Measurements from ENCODE around the gene SPECC1. TPM values are rescaled to one million over a fixed set of nuclear protein-coding genes. Genes with fewer than 3 reads are reported as not detected.
"Not testable (repeated sequence)": the region's sequence is repeated elsewhere in the genome, so short reads cannot be mapped to it uniquely, and the experiment has no call there.

SPECC1 gene
- total and polyA plus RNA-seq, 2 donors, result 7.6 to 9.3 TPM

DNA sequence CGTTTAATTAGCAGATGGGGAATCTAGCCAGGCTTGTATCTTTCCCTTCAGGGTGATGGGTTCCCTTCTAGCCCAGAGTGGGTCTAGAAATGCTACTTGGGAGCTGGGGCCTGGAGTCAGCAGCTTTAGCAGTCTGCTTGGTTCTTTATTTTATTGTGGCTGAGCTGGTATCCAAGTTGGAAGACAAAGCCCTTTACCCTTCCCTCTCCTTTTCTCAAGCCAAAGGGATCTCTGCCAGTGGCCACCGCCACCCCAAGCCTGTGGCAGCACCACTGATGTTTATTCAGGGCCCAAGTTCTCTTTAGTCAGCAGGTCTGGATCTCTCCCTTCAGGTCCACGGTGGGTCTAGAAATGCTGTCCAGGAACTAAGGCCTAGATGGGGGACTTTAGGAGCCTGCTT is 215.2 kb downstream of the SPECC1 start:
- no peaks in the 10 kb centered on the region for H3K36me3 ChIP-seq (ENCODE audit: control insufficient read depth in 2 of 2, insufficient read depth in 2 of 2, low read length in 1 of 2)
- no peak overlapping the region for H3K27ac ChIP-seq (ENCODE audit: low read depth in 1 of 2, low read length in 1 of 2)
- DNase-seq (ENCODE audit: low read depth in 6 of 9, low spot score in 9 of 9), result no peak
- H3K4me3 ChIP-seq (ENCODE audit: low read length in 2 of 2), result no peak overlapping the region
- H3K4me1 ChIP-seq (ENCODE audit: control insufficient read depth in 2 of 2, insufficient read depth in 2 of 2, low read length in 2 of 2), result peaks cover 0 to 6% of the 10 kb centered on the region in 2 donors
- 84% methylated on average over 3 of the region's 3 CpGs for WGBS
- H3K9me3 ChIP-seq (ENCODE audit: control insufficient read depth in 2 of 2, insufficient read depth in 1 of 2, low read length in 1 of 2), result no peaks in the 10 kb centered on the region
- H3K27me3 ChIP-seq (ENCODE audit: control insufficient read depth in 2 of 2, insufficient read depth in 1 of 2, low read length in 1 of 2), result no peaks in the 10 kb centered on the region

DNA sequence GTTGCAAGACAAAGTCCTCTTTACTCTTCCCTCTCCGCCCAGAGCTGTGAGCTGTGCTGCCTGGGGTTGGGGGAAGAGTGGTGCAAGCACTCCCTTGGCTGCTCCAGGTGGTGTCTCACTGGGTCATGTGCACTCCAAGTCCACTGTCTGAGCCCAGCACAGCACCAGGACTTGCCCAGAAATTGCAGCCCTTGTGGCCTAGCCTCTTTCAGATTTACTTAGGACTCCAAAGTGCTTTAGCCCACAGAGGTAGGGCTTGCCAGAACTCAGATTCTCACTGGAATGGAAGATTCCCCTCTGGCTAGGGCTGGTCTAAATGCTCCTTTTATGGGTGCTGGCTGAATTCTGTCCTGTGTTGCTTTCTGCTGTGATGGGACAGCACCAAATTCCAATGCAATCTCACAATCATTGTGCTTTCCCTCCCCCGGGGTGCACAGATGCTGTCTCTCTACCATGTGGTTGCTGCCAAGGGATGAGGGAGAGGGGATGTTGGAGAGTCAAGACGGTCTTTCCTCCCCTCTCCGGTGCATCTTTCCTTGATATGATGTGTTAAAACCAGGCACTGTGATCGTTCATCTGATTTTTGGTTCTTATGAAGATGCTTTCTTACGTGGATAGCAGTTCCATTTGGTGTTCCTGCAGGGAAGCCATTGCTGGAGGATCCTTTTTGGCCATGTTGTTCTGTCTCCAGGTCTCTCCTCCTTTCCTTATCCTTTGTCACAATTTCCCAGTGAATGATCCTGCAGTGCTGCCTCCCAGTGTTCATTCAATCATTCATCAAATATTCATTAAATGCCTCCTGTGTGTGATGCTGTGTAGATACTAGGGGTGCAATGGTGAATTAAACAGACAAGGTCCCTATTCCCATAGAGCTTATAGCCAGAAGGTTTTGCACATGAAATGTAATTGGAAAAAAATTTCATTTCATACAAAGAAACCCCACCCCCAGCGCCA is 216.3 kb downstream of the SPECC1 start:
- H3K27ac ChIP-seq (ENCODE audit: low read depth in 1 of 2, low read length in 1 of 2), result no peak overlapping the region
- WGBS, result 98% methylated on average over 7 of the region's 7 CpGs

DNA sequence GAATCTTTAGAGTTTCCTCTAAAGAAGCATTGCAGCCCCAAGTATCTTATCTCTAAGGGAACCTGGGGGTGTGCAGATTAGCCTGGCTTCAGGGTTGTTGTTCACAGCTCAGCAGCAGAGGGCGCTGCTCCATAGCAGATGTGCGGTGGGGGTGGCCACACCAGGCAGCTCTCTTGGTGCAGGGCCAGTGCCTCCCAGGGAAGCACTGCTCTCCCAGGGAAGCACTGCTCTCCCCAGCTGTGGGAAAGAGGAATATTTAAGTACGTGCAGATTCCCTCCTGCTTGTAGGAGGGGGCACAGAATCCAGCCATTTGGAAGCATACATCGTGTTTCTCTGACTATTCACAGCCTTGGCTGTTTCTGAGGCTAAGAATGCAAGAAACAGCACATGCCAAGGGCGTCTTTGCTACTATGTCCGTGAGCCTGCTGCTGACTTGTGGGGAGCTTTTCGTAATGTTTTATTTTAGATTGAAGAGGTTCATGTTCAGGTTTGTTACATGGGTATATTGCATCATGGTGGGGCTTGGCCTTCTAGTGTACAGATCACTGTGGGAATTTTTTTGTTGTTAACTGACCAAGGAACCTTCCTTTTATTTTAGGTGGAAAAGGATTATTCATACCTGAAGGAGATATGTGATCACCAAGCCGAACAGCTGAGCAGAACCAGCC is 217.8 kb downstream of the SPECC1 start:
- no peaks in the 10 kb centered on the region for H3K9me3 ChIP-seq (ENCODE audit: control insufficient read depth in 2 of 2, insufficient read depth in 1 of 2, low read length in 1 of 2)
- no peaks in the 10 kb centered on the region for H3K27me3 ChIP-seq (ENCODE audit: control insufficient read depth in 2 of 2, insufficient read depth in 1 of 2, low read length in 1 of 2)
- DNase-seq (ENCODE audit: low read depth in 6 of 9, low spot score in 9 of 9), result peak; percentile 35 to 86 (median 66)

More for the DNA sequence above, 216.3 kb downstream of the SPECC1 start:
- no peaks in the 10 kb centered on the region for H3K36me3 ChIP-seq (ENCODE audit: control insufficient read depth in 2 of 2, insufficient read depth in 2 of 2, low read length in 1 of 2)
- DNase-seq (ENCODE audit: low read depth in 6 of 9, low spot score in 9 of 9), result no peak
- H3K27me3 ChIP-seq (ENCODE audit: control insufficient read depth in 2 of 2, insufficient read depth in 1 of 2, low read length in 1 of 2), result no peaks in the 10 kb centered on the region
- H3K4me3 ChIP-seq (ENCODE audit: low read length in 2 of 2), result no peak overlapping the region
- H3K9me3 ChIP-seq (ENCODE audit: control insufficient read depth in 2 of 2, insufficient read depth in 1 of 2, low read length in 1 of 2), result no peaks in the 10 kb centered on the region
- peaks cover 0 to 6% of the 10 kb centered on the region in 2 donors for H3K4me1 ChIP-seq (ENCODE audit: control insufficient read depth in 2 of 2, insufficient read depth in 2 of 2, low read length in 2 of 2)

DNA sequence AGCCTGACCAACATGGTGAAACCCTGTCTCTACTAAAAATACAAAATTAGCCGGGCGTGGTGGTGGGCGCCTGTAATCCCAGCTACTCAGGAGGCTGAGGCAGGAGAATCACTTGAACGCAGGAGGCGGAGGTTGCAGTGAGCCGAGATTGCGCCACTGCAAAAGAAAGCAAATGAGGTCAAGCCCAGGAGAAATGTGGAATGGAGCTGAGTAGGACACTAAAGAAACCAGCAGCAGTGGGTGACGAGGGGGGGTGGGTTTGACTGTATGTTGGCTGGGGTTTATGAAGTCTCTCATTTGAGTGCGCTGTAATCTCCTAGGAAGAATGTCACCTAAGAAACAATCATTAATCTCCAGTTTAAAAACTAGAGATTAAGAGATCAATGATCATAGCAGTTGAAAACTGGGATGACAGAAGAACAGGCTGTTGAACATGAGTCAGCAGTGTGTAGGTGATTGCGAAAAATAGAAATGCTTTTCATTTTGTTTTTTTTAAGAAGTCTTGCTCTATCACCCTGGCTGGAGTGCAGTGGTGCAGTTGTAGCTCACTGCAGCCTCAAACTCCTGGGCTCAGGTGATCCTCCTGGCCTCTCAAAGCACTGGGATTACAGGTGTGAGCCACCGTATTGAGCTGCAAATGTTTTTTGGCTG is 218.7 kb downstream of the SPECC1 start:
- not testable (repeated sequence) for H3K27me3 ChIP-seq (ENCODE audit: control insufficient read depth in 2 of 2, insufficient read depth in 1 of 2, low read length in 1 of 2); H3K36me3 ChIP-seq (ENCODE audit: control insufficient read depth in 2 of 2, insufficient read depth in 2 of 2, low read length in 1 of 2); H3K27ac ChIP-seq (ENCODE audit: low read depth in 1 of 2, low read length in 1 of 2); H3K4me3 ChIP-seq (ENCODE audit: low read length in 2 of 2); H3K4me1 ChIP-seq (ENCODE audit: control insufficient read depth in 2 of 2, insufficient read depth in 2 of 2, low read length in 2 of 2); H3K9me3 ChIP-seq (ENCODE audit: control insufficient read depth in 2 of 2, insufficient read depth in 1 of 2, low read length in 1 of 2); DNase-seq (ENCODE audit: low read depth in 6 of 9, low spot score in 9 of 9)
- 98% methylated on average over 11 of the region's 11 CpGs for WGBS

More for the DNA sequence above, 217.8 kb downstream of the SPECC1 start:
- no peak overlapping the region for H3K27ac ChIP-seq (ENCODE audit: low read depth in 1 of 2, low read length in 1 of 2)
- H3K4me3 ChIP-seq (ENCODE audit: low read length in 2 of 2), result no peak overlapping the region
- H3K36me3 ChIP-seq (ENCODE audit: control insufficient read depth in 2 of 2, insufficient read depth in 2 of 2, low read length in 1 of 2), result no peaks in the 10 kb centered on the region
- peaks cover 0 to 6% of the 10 kb centered on the region in 2 donors for H3K4me1 ChIP-seq (ENCODE audit: control insufficient read depth in 2 of 2, insufficient read depth in 2 of 2, low read length in 2 of 2)
- 61% methylated on average over 8 of the region's 8 CpGs for WGBS

DNA sequence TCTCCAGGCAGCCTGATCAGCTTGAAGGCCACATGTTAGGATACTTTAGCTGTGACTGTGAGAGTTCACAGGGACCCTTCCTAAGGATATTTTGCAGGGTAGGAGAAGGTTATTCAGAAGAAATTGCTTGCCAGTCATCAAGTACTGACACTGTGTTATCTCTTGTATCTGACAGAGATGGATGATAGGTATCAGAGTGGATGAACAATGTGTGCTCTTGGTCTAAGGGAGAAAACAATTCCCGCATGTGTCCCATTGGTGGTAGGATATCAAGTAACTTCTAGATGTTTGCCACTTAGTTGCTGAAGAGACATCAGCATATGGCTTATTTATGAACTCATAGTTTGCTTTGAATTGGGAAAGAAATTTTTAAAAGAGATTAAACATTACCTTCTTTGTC is 219.3 kb downstream of the SPECC1 start:
- WGBS, result 100% methylated on average over 1 of the region's 1 CpG
- peaks cover 0 to 6% of the 10 kb centered on the region in 2 donors for H3K4me1 ChIP-seq (ENCODE audit: control insufficient read depth in 2 of 2, insufficient read depth in 2 of 2, low read length in 2 of 2)
- H3K4me3 ChIP-seq (ENCODE audit: low read length in 2 of 2), result no peak overlapping the region
- no peak overlapping the region for H3K27ac ChIP-seq (ENCODE audit: low read depth in 1 of 2, low read length in 1 of 2)
- no peaks in the 10 kb centered on the region for H3K9me3 ChIP-seq (ENCODE audit: control insufficient read depth in 2 of 2, insufficient read depth in 1 of 2, low read length in 1 of 2)
- DNase-seq (ENCODE audit: low read depth in 6 of 9, low spot score in 9 of 9), result no peak
- H3K36me3 ChIP-seq (ENCODE audit: control insufficient read depth in 2 of 2, insufficient read depth in 2 of 2, low read length in 1 of 2), result no peaks in the 10 kb centered on the region
- no peaks in the 10 kb centered on the region for H3K27me3 ChIP-seq (ENCODE audit: control insufficient read depth in 2 of 2, insufficient read depth in 1 of 2, low read length in 1 of 2)

DNA sequence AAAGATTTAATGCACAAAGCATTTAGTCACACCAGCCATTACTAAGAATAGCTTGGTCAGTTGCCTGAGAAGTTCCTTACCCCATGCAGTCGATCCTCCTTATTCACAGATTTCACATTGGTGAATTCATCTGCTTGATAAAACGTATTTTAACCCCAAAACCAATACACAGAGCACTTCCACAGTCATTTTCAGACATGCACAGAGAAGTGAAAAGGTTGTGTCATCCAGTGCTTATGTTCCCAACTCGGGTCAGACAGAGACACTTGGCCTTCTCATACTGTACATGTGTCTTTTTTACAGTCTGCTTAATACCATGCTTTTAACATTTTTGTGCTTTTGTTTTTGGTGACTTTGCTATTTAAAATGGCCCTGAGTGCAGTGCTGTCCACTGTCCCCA is 219.7 kb downstream of the SPECC1 start:
- Histone ChIP-seq H3K9me3 (ENCODE audit: control insufficient read depth in 2 of 2, insufficient read depth in 1 of 2, low read length in 1 of 2) (no peaks in the 10 kb centered on the region), H3K27me3 (ENCODE audit: control insufficient read depth in 2 of 2, insufficient read depth in 1 of 2, low read length in 1 of 2) (no peaks in the 10 kb centered on the region), H3K27ac (ENCODE audit: low read depth in 1 of 2, low read length in 1 of 2) (no peak overlapping the region), H3K4me1 (ENCODE audit: control insufficient read depth in 2 of 2, insufficient read depth in 2 of 2, low read length in 2 of 2) (peaks cover 0 to 6% of the 10 kb centered on the region in 2 donors), H3K36me3 (ENCODE audit: control insufficient read depth in 2 of 2, insufficient read depth in 2 of 2, low read length in 1 of 2) (no peaks in the 10 kb centered on the region), H3K4me3 (ENCODE audit: low read length in 2 of 2) (no peak overlapping the region)
- no peak for DNase-seq (ENCODE audit: low read depth in 6 of 9, low spot score in 9 of 9)
- 95% methylated on average over 3 of the region's 3 CpGs for WGBS

DNA sequence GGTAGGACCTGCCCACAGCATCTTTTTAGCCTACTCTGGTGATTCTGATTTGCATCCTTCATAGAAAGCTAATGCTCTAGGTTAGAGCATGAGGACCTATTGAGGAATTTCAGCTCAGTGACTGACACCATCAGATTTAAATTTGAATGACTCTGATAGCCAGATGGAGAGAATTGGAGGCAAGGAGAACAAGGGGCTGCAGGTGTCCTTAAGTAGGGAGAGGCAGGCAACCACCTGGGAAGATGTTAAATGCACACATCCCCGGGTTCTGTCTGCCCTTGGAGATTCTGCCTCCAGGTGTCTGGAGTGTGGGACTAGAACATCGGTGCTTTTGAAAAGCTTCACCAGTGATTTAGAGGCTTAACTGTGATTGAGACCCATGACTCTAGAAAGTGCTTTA is 221.8 kb downstream of the SPECC1 start:
- Histone ChIP-seq H3K27ac (ENCODE audit: low read depth in 1 of 2, low read length in 1 of 2) (no peak overlapping the region), H3K27me3 (ENCODE audit: control insufficient read depth in 2 of 2, insufficient read depth in 1 of 2, low read length in 1 of 2) (no peaks in the 10 kb centered on the region), H3K4me3 (ENCODE audit: low read length in 2 of 2) (no peak overlapping the region), H3K9me3 (ENCODE audit: control insufficient read depth in 2 of 2, insufficient read depth in 1 of 2, low read length in 1 of 2) (no peaks in the 10 kb centered on the region), H3K36me3 (ENCODE audit: control insufficient read depth in 2 of 2, insufficient read depth in 2 of 2, low read length in 1 of 2) (peaks cover 0 to 3% of the 10 kb centered on the region in 2 donors), H3K4me1 (ENCODE audit: control insufficient read depth in 2 of 2, insufficient read depth in 2 of 2, low read length in 2 of 2) (peaks cover 0 to 6% of the 10 kb centered on the region in 2 donors)
- 97% methylated on average over 2 of the region's 2 CpGs for WGBS
- DNase-seq (ENCODE audit: low read depth in 6 of 9, low spot score in 9 of 9), result no peak

DNA sequence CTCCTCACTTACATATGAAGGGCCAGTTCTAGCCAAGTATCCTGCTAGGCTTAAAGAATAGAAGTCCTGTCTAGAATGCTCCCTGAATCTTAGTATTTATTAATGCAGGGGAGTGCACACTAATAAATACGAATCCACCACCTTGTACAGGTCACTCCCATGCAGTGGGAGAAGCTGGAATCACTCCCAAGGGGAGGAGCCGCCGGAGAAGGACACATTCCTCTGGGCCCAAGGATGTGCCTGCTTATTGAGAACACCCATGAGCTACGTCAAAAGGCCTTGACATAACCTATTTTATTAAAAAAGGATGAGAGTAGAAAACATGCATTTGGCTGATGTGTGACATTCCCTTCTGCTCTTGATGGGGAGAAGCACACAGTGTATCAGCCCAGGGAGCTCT is 223.5 kb downstream of the SPECC1 start:
- H3K36me3 ChIP-seq (ENCODE audit: control insufficient read depth in 2 of 2, insufficient read depth in 2 of 2, low read length in 1 of 2), result peaks cover 0 to 3% of the 10 kb centered on the region in 2 donors
- no peaks in the 10 kb centered on the region for H3K4me1 ChIP-seq (ENCODE audit: control insufficient read depth in 2 of 2, insufficient read depth in 2 of 2, low read length in 2 of 2)
- no peaks in the 10 kb centered on the region for H3K27me3 ChIP-seq (ENCODE audit: control insufficient read depth in 2 of 2, insufficient read depth in 1 of 2, low read length in 1 of 2)
- H3K27ac ChIP-seq (ENCODE audit: low read depth in 1 of 2, low read length in 1 of 2), result no peak overlapping the region
- H3K9me3 ChIP-seq (ENCODE audit: control insufficient read depth in 2 of 2, insufficient read depth in 1 of 2, low read length in 1 of 2), result no peaks in the 10 kb centered on the region
- WGBS, result 97% methylated on average over 4 of the region's 4 CpGs
- no peak overlapping the region for H3K4me3 ChIP-seq (ENCODE audit: low read length in 2 of 2)
- DNase-seq (ENCODE audit: low read depth in 6 of 9, low spot score in 9 of 9), result no peak

DNA sequence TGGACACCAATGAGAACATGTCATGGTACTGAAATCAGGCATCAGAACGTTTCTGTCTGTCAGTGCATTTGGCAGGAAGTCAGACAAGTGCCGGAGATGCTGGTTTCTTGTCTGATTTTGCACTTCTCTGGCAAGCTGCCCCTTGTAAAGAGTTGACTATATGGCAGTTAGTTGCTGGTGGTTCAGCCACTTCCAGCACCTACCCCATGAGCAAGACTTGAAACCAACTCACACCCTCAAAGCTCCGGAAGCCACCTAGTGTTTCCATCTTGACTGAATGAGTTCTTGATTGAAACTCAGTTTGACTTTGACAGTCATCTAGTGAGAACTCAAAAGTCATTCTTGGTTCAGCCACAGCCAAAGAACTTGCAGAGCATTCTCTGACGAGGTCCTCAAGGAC is 225.1 kb downstream of the SPECC1 start:
- no peaks in the 10 kb centered on the region for H3K9me3 ChIP-seq (ENCODE audit: control insufficient read depth in 2 of 2, insufficient read depth in 1 of 2, low read length in 1 of 2)
- peak in 2 of 9 donors; percentile 6 to 46 for DNase-seq (ENCODE audit: low read depth in 6 of 9, low spot score in 9 of 9)
- no peak overlapping the region for H3K4me3 ChIP-seq (ENCODE audit: low read length in 2 of 2)
- H3K4me1 ChIP-seq (ENCODE audit: control insufficient read depth in 2 of 2, insufficient read depth in 2 of 2, low read length in 2 of 2), result no peaks in the 10 kb centered on the region
- no peak overlapping the region for H3K27ac ChIP-seq (ENCODE audit: low read depth in 1 of 2, low read length in 1 of 2)
- peaks cover 0 to 3% of the 10 kb centered on the region in 2 donors for H3K36me3 ChIP-seq (ENCODE audit: control insufficient read depth in 2 of 2, insufficient read depth in 2 of 2, low read length in 1 of 2)
- no peaks in the 10 kb centered on the region for H3K27me3 ChIP-seq (ENCODE audit: control insufficient read depth in 2 of 2, insufficient read depth in 1 of 2, low read length in 1 of 2)
- WGBS, result 86% methylated on average over 4 of the region's 4 CpGs
